H9 (cell line): Measurements from ENCODE around the gene CDK14. TPM values are rescaled to one million over a fixed set of nuclear protein-coding genes. Genes with fewer than 3 reads are reported as not detected.

Experiments
- DNase-seq: peaks from one replicate; pipeline ENCODE4 v3.0.0-alpha.2; 2017
- H2AFZ ChIP-seq: one replicate; pipeline ENCODE4 v1.6.1; 2013; ENCODE audit warnings: mild to moderate bottlenecking, low read length, control low read depth, moderate library complexity
- H2AK5ac ChIP-seq: 2 replicates; pipeline ENCODE4 v1.6.1; 2013; ENCODE audit warnings: low read length, control low read depth, mixed read lengths; ENCODE audit not compliant: insufficient read length
- H2BK120ac ChIP-seq: one replicate; pipeline ENCODE4 v1.6.1; 2013; ENCODE audit warnings: low read depth, mild to moderate bottlenecking, low read length, control low read depth, inconsistent platforms; ENCODE audit not compliant: poor library complexity, severe bottlenecking
- H2BK12ac ChIP-seq: 2 replicates; pipeline ENCODE4 v1.6.1; 2013; ENCODE audit warnings: low read length, control low read depth, mixed read lengths, low read depth; ENCODE audit not compliant: insufficient read length
- H2BK15ac ChIP-seq: 2 replicates; pipeline ENCODE4 v1.6.1; 2013; ENCODE audit warnings: low read depth, low read length, control low read depth
- H2BK20ac ChIP-seq: one replicate; pipeline ENCODE4 v1.6.1; 2013; ENCODE audit warnings: low read depth, mild to moderate bottlenecking, low read length, control low read depth, inconsistent platforms; ENCODE audit not compliant: poor library complexity, severe bottlenecking
- H2BK5ac ChIP-seq: 2 replicates; pipeline ENCODE4 v1.6.1; 2013; ENCODE audit warnings: low read length, control low read depth, mixed read lengths; ENCODE audit not compliant: insufficient read length
- H3K14ac ChIP-seq: 2 replicates; pipeline ENCODE4 v1.6.1; 2013; ENCODE audit warnings: low read length, control low read depth; ENCODE audit not compliant: insufficient read depth
- H3K18ac ChIP-seq: 2 replicates; pipeline ENCODE4 v1.6.1; 2013; ENCODE audit warnings: low read depth, mild to moderate bottlenecking, mixed read lengths, low read length, control low read depth; ENCODE audit not compliant: insufficient read length
- H3K23ac ChIP-seq: 2 replicates; pipeline ENCODE4 v1.6.1; 2013; ENCODE audit warnings: low read length, control low read depth, mixed read lengths, low read depth; ENCODE audit not compliant: insufficient read length
- H3K23me2 ChIP-seq: 2 replicates; pipeline ENCODE4 v1.6.1; 2013; ENCODE audit warnings: low read depth, mild to moderate bottlenecking, mixed read lengths, low read length, control low read depth; ENCODE audit not compliant: insufficient read length, poor library complexity, severe bottlenecking
- H3K27ac ChIP-seq: 2 replicates; pipeline ENCODE4 v1.5.1; 2013; ENCODE audit warnings: low read length, control low read depth, mixed read lengths, low read depth; ENCODE audit not compliant: insufficient read length
- H3K27me3 ChIP-seq: 2 replicates; pipeline ENCODE4 v1.6.1; 2013; ENCODE audit warnings: low read length, control low read depth, inconsistent platforms; ENCODE audit not compliant: insufficient read depth
- H3K4ac ChIP-seq: 2 replicates; pipeline ENCODE4 v1.6.1; 2013; ENCODE audit warnings: low read depth, mild to moderate bottlenecking, control low read depth, inconsistent platforms, low read length, moderate library complexity
- H3K4me1 ChIP-seq: 2 replicates; pipeline ENCODE4 v1.6.1; 2013; ENCODE audit warnings: low read length, control low read depth, inconsistent platforms; ENCODE audit not compliant: insufficient read depth
- H3K4me2 ChIP-seq: 2 replicates; pipeline ENCODE4 v1.6.1; 2013; ENCODE audit warnings: low read length, control low read depth, mixed read lengths; ENCODE audit not compliant: insufficient read length, insufficient read depth
- H3K56ac ChIP-seq: 2 replicates; pipeline ENCODE4 v1.6.1; 2013; ENCODE audit warnings: low read depth, mild to moderate bottlenecking, mixed read lengths, low read length, control low read depth; ENCODE audit not compliant: insufficient read length
- H3K79me1 ChIP-seq: 2 replicates; pipeline ENCODE4 v1.6.1; 2013; ENCODE audit warnings: low read depth, mild to moderate bottlenecking, moderate library complexity, low read length, control low read depth, inconsistent platforms; ENCODE audit not compliant: insufficient read depth, poor library complexity, severe bottlenecking
- H3K79me2 ChIP-seq: 2 replicates; pipeline ENCODE4 v1.6.1; 2013; ENCODE audit warnings: low read length, control low read depth, inconsistent platforms; ENCODE audit not compliant: insufficient read depth
- H3K9ac ChIP-seq: 2 replicates; pipeline ENCODE4 v1.6.1; 2013; ENCODE audit warnings: low read length, control low read depth, mixed read lengths; ENCODE audit not compliant: insufficient read length; ENCODE audit errors: extremely low read depth
- H3K9me3 ChIP-seq: one replicate; pipeline ENCODE4 v1.6.1; 2013; ENCODE audit warnings: low read depth, low read length, inconsistent platforms; ENCODE audit not compliant: control insufficient read depth
- H3T11ph ChIP-seq: one replicate; pipeline ENCODE4 v1.6.1; 2013; ENCODE audit warnings: mild to moderate bottlenecking, low read length, control low read depth, inconsistent platforms
- H4K20me1 ChIP-seq: one replicate; pipeline ENCODE4 v1.6.1; 2013; ENCODE audit not compliant: control insufficient read depth, insufficient read length, insufficient read depth
- H4K5ac ChIP-seq: 2 replicates; pipeline ENCODE4 v1.6.1; 2013; ENCODE audit warnings: low read depth, mild to moderate bottlenecking, mixed read lengths, low read length, control low read depth; ENCODE audit not compliant: insufficient read length
- H4K8ac ChIP-seq: replicated peaks from 2 replicates; pipeline ENCODE4 v1.6.1; 2013; ENCODE audit warnings: low read length, control low read depth, mixed read lengths, low read depth; ENCODE audit not compliant: insufficient read length
- H4K91ac ChIP-seq: 2 replicates; pipeline ENCODE4 v1.6.1; 2013; ENCODE audit warnings: low read depth, mild to moderate bottlenecking, moderate library complexity, mixed read lengths, low read length, control low read depth; ENCODE audit not compliant: insufficient read length
- H3K27ac Mint-ChIP-seq, 3 experiments: 2 replicates in 2 of 3; 3 replicates in 1 of 3; pipeline ENCODE4 v1.8.0; 2020 to 2021; ENCODE audit warnings: mixed read lengths in 3 of 3, mild to moderate bottlenecking in 1 of 3, moderate library complexity in 1 of 3
- H3K27me3 Mint-ChIP-seq: 2 replicates; pipeline ENCODE4 v1.8.0; 2021; ENCODE audit warnings: low read depth, mild to moderate bottlenecking, moderate library complexity, mixed read lengths
- H3K36me3 Mint-ChIP-seq, 3 experiments: 2 replicates in 2 of 3; 3 replicates in 1 of 3; pipeline ENCODE4 v1.8.0; 2020 to 2021; ENCODE audit warnings: low read depth in 3 of 3, mixed read lengths in 3 of 3; ENCODE audit not compliant: insufficient read depth in 1 of 3
- H3K4me1 Mint-ChIP-seq, 2 experiments: 2 replicates each; pipeline ENCODE4 v1.8.0; 2020; ENCODE audit warnings: mixed read lengths in 2 of 2
- H3K4me3 Mint-ChIP-seq, 2 experiments: 2 replicates in 1 of 2; 3 replicates in 1 of 2; pipeline ENCODE4 v1.8.0; 2020 to 2021; ENCODE audit warnings: mild to moderate bottlenecking in 2 of 2, mixed read lengths in 2 of 2, moderate library complexity in 1 of 2
- H3K9me3 Mint-ChIP-seq, 2 experiments: 2 replicates in 1 of 2; 3 replicates in 1 of 2; pipeline ENCODE4 v1.8.0; 2020; ENCODE audit warnings: mild to moderate bottlenecking in 2 of 2, mixed read lengths in 2 of 2, moderate library complexity in 1 of 2
- WGBS: extraction: QIAGEN DNeasy Blood & Tissue Kit; methylation state at CpG from one replicate; pipeline ENCODE4 v1.1.7; 2013; ENCODE audit warnings: missing lambda C conversion rate, low lambda C conversion rate, mixed read lengths; ENCODE audit not compliant: insufficient read length; ENCODE audit errors: extremely low coverage; 5-methylcytosine and 5-hydroxymethylcytosine counted together
- total RNA-seq: library from RNA; stranded (reverse); gene quantifications from 2 replicates; pipeline ENCODE4 v1.2.1, GENCODE V29; 2021
- TF ChIP-seq, protein P1 (sequence below): fragments of 200-600 bp; sonication (generic); conservative IDR thresholded peaks from 3 replicates; pipeline ENCODE4 v1.8.0; 2021; ENCODE audit warnings: antibody characterized with exemption, mild to moderate bottlenecking

CDK14 gene
- total RNA-seq, 1 experiment from 2014 or later, result 23.9 TPM

GRCh38 chr7:91196058-91196457 lies 599.9 kb downstream of the CDK14 start:
- no peaks in the 10 kb centered on the region for H4K20me1 ChIP-seq
- no peak overlapping the region for H2AFZ ChIP-seq
- Mint-ChIP-seq H3K4me3 (no peak overlapping the region), H3K4me1 (peaks cover 0 to 8% of the 10 kb centered on the region in 2 experiments; a peak in 3 of 4 replicates), H3K27ac (no peak overlapping the region), H3K9me3 (no peaks in the 10 kb centered on the region), H3K36me3 (no peaks in the 10 kb centered on the region), H3K27me3 (no peaks in the 10 kb centered on the region)
- H3K4me1 ChIP-seq, result no peaks in the 10 kb centered on the region
- no peaks in the 10 kb centered on the region for H3K9me3 ChIP-seq
- no peak overlapping the region for H2BK20ac ChIP-seq
- H3K23ac ChIP-seq, result no peak overlapping the region
- H4K5ac ChIP-seq, result no peak overlapping the region
- no peaks in the 10 kb centered on the region for H3K79me1 ChIP-seq
- H3K79me2 ChIP-seq, result no peaks in the 10 kb centered on the region
- no peak overlapping the region for H3K14ac ChIP-seq
- H3K56ac ChIP-seq, result no peak overlapping the region
- H2BK12ac ChIP-seq, result no peak overlapping the region
- H3K27me3 ChIP-seq, result no peaks in the 10 kb centered on the region
- H2BK5ac ChIP-seq, result no peak overlapping the region
- DNase-seq, result no peak
- H2BK15ac ChIP-seq, result no peak overlapping the region
- no peaks in the 10 kb centered on the region for H3K23me2 ChIP-seq
- H4K91ac ChIP-seq, result no peak overlapping the region
- H2BK120ac ChIP-seq, result no peak overlapping the region
- peak overlapping the region; percentile 60 for H4K8ac ChIP-seq
- WGBS, result no CpG with 5 or more reads among the region's 2 CpGs
- no peak overlapping the region for H3K27ac ChIP-seq
- no peak overlapping the region for H2AK5ac ChIP-seq
- H3K4ac ChIP-seq, result no peak overlapping the region
- no peak overlapping the region for H3T11ph ChIP-seq
- no peak overlapping the region for H3K4me2 ChIP-seq
- no peak overlapping the region for H3K18ac ChIP-seq
- H3K9ac ChIP-seq, result no peak overlapping the region
- TF ChIP-seq, protein P1, sequence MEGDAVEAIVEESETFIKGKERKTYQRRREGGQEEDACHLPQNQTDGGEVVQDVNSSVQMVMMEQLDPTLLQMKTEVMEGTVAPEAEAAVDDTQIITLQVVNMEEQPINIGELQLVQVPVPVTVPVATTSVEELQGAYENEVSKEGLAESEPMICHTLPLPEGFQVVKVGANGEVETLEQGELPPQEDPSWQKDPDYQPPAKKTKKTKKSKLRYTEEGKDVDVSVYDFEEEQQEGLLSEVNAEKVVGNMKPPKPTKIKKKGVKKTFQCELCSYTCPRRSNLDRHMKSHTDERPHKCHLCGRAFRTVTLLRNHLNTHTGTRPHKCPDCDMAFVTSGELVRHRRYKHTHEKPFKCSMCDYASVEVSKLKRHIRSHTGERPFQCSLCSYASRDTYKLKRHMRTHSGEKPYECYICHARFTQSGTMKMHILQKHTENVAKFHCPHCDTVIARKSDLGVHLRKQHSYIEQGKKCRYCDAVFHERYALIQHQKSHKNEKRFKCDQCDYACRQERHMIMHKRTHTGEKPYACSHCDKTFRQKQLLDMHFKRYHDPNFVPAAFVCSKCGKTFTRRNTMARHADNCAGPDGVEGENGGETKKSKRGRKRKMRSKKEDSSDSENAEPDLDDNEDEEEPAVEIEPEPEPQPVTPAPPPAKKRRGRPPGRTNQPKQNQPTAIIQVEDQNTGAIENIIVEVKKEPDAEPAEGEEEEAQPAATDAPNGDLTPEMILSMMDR, result no peak
